GM18858 (cell line): ENCODE data around the gene ZNF341.
"Not testable (repeated sequence)": the region's sequence is repeated elsewhere in the genome, so short reads cannot be mapped to it uniquely, and the experiment has no call there.

Experiments used
- ATAC-seq: cut with Tn5 transposase; IDR thresholded peaks from one replicate; pipeline ENCODE4 v1.9.1; 2021; ENCODE audit not compliant: unreplicated experiment

ZNF341 gene

DNA sequence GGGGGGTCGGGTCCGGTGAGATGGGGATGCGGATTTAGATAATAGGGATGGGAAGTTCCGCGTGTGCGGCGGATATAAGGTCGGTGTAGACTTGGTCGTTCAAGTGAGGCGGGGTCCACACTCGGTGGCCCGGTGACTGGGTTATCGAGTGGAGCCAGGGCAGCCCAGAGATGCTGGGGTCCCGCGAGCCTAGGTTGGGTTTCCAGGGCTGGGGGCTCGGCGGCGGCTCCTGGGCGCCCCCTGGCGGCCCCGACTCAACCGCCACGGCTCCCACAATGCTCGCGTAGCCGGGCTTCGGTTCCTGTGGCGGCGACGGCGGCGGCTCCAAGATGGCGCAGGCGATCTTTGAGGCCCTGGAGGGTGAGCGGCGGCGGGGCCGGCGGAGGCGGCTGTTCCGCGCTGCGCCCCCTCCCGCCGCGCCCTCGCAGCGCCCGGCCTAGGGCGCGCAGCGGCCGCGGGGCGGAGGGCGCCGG, at the start of gene ZNF341:
ZNF341 (plus strand) TSS at position 304 of the 473 bp plus-strand sequence; CDS start at position 330, 26 bp downstream.
- peak; percentile 49 for ATAC-seq

DNA sequence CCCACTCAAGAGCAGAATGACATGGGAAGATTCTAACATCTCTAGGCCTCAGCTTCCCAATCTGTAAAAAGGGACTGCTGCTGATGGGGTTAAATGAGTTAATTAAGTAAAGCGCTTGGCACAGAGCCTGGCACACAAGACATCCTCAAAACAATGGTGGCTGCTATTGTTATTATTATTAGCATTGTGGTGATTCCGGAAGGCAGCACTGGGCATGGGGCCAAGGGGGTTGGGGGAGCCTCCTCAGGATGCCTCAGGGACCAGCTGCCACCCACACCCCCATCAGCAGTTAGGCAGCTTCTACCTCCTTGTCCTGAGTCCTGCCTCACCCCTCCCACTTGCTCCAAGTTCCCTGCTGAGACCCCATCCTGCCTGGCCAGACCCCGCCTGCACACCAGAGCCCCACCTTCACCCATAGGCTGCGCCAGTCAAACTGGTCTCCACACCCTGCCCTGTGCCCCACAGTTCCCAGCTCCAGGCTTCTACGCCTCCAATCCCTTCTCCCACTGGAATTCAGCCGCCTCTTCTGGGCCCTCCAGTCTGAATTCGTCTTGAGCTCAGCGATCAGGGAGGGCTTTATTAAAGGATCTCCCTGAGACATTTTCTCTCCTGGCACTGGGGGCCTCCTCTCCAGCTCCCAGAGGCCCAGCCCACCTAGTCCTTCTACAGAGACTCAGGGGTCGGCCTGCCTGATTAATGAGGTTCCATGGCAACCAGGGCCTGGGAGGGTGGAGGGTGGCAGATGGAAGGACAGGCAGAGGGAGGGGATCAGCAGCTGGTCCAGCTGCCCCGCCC, 47.1 kb upstream of the ZNF341 start:
- no peak for ATAC-seq

DNA sequence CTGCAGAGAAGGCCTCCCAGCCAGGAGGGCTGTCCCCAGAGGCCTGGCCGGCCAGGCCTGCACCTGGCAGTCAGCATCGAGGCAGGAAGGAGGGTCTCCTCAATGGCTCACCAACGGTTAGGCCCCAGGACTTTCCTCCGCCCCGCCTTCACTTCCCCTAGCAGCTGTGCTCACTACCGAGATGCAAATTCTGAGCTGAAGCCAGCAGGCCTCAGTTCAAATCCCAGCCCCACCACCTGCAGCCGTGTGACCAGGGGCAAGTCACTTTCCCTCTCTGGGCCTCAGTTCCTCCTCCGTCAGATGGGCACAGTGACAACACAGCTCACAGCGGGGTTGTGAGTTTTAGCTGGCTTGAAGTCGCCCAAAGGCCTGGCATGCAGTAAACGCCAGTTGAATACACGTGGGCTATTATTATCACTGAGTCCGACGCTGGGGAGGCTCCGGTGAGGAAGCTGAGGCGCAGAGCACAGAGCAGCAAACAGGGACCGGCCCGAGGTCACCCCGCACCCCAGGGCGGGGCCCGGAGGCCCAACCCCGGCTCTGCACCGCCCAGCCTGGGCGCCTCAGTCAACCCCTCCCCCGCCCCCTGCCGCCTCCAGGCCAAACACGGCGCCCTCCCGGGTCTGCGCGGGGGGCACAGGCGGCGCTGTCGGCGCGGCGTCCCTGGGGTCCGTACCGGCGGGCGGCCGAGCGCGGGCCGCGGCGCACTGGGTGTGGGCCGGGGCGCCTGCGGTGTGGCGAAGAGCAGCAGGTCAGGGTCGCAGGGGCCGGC, 46.3 kb upstream of the ZNF341 start:
- ATAC-seq: peak; percentile 26

DNA sequence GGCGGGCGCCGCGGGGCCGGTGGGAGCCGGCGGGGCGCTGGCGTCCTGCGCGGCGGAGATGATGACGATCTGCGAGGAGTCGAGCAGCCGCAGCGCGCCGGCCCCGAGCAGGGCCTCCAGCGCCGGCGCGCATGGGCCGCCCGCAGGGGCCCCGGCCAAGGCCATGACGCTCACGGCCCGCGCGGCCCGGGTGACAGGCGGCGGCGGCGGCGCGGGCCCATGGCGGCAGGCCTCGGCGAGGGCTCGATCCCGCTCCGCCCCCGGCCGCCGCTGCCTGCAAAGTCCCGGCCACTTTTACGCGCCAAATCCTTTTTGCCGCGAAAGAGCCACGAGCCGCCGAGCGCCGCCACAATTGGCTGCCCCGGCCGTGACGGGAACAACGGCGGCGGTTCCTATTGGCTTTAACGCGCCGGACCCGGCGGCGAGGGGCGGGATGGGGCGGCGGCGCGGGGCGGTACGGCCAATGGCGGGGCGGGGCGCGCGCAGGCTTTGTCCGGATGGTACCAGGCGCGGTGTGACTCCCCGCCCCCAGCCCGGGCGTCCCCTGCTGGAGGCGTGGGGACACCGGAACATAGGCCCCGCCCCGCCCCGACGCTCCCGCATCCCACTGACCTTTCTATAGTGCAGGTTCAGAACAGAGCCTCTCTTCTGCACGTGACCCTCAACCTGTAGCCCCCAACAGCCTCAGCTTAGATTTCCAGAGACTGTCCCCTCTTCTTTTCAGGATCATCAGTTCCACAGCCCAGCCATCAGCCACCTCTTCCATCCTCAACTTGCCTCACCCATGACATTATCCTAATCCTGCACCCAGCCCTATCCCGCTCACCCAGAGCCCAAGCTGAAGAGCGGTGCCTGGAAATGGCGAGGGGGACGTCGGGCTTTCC, 45.5 kb upstream of the ZNF341 start, which contains the start of gene E2F1:
E2F1 (minus strand) TSS at position 286 of the 884 bp plus-strand sequence; CDS start at position 165, 121 bp downstream.
- peak; percentile 57 for ATAC-seq

DNA sequence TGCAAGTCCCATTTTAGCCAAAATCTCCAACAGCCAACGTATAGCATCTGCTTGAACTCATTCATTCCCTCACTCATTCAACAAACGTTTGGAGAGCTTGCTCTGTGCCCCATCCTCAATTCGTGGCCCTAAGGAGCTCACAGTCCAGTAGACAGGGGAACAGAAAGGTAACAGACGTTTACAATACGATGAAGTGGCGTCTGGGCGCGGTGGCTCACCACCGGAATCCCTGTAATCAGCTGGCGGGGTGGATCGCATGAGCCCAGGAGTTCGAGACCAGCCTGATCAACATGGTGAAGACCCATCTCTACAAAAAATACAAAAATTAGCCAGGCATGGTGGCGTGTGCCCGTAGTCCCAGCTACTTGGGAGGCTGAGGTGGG, 44.8 kb upstream of the ZNF341 start:
- ATAC-seq: no peak

DNA sequence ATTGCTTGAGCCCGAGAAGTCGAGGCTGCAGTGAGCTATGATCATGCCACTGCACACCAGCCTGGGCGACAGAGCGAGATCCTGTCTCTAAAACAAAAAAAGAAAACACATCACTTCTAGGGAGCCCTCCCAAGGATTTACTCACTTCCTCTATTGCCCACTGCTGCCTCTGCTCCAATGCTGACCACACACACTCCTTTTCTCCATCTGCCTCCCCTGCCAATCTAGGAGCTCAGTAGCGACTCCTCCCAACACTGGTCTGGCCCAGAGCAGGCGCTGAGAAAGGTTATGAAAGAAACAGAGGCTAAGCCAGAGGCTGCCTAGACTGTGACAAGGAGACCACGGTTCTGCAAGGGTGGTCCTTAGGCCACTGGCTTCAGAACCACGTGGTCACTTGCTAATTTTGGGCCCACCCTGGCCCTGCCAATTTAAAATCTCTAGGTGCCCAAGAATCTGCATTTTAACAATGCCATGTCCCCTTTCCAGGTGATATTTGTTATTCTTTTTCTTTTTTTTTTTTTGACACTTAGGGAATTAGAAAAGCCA, 44.4 kb upstream of the ZNF341 start:
- no peak for ATAC-seq

DNA sequence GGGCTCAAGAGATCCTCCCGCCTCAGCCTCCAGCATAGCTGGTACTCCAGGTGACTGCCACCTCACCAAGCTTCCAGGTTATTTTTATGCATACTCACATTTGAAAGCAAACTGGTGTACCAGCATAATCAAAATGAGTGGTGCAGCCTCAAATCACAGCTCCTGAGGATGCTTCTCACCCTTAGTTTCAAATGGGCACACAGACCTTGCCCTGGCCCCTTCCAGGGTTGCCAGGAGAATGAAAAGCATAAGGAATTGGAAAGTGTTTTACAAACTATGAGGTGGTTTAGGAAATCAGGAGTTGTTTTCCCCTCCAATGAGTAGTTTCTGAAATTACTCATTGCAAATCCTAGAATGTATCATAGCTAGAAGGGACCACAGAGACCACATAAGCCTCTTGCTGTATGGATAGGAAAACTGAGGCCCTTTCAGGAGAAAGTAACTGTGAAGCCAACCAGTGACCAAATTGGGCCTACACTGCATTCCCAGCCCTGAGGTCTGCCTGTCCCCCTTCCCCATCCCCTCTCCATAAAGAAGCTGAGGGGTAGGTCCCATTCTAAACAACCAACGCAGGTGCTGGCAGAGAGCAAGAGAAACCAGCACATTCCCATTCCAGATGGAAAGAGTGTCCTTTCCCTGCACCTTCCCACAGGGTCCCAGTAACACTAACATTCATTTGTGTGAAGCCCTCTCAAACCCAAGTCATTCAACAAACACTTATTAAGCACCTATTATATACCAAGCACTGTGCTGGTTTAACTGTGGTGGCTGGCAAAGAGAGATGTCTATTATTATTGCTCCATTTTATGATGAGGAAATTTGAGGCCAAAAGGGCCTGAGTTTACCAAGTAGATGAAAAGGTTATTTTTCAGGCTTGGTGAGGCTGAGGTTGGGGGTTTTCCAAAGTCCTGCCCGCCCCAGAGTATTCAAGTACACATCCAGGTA, 43.5 kb upstream of the ZNF341 start:
- ATAC-seq: no peak

DNA sequence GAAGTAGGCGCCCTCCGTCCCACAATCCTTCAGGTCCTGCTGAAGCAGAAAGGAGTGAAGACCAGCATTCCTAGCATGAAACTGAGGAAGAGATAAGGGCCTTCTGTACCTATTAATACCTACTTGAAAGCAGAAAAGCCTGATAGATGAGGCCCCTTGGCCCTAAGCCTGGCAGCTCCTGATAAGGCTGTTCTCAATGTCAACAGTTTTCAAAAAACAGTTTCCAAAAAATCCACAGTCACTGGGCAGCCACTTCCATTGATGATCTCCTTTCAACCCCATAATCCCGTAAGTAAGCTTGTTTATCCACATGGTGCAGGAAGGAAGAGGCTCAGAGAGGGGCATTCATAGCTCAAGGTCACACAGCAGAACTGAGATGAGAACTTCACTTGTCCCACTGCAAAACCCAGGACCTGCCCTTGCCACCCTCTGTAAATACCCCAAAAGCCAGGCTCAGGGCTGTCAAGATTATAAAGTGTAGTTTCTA, 42.8 kb upstream of the ZNF341 start:
- ATAC-seq: no peak

DNA sequence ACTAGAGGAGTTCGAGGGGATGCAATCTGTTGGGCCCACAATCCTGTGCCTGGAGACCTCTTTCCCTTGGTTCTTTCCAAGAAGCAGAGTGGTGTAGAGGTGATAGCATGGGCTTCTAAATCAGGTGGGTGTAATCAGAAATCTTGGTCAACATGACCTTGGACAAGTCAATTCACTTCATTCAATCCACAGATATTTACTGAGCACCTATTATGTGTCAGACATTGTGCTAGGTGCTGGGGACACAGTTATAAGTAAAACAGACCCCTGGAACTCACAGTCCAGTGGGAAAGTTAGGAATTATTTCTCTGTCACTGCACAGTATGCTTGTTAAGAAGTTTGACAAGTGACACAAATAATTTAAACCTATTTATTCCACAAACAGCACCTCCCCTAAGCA, 42.3 kb upstream of the ZNF341 start:
- ATAC-seq: no peak

DNA sequence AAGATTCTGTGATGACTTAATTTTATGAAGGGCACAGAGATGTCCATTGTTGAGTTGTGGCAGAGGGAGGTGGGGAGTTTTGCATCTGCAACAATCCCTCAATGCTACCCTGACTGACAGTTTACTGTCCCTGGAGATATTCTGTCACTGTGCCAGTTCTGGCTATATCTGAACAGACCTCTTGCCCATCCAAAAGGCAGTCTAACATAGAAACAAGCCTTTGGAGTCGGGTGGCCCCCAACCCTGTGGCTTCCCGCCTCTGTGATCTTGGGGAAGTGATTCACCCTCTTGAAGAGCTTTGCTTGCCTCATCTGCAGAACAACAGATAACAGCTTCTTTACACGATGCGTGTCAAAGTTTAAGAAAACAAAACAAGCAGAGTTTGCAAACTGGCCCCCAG, 41.8 kb upstream of the ZNF341 start:
- no peak for ATAC-seq

DNA sequence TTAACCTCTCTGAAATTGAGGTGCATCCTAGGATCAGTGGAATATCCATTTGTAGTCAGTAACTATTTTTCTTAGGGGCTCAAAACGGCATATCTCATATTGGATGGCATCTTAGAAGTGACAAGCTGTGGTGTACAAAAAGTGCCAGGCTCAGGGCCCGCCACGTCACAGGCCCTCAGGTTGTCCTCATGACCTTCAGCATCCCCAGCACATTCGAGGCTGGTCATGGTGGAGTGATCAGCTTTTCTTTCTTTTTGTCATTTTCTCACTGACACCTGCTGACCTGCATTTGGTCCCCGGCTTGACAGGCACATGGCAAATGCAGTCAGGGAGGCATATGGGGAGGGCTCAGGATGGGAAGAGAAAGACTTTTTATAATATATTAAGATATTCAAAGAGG, 38.5 kb upstream of the ZNF341 start:
- no peak for ATAC-seq

DNA sequence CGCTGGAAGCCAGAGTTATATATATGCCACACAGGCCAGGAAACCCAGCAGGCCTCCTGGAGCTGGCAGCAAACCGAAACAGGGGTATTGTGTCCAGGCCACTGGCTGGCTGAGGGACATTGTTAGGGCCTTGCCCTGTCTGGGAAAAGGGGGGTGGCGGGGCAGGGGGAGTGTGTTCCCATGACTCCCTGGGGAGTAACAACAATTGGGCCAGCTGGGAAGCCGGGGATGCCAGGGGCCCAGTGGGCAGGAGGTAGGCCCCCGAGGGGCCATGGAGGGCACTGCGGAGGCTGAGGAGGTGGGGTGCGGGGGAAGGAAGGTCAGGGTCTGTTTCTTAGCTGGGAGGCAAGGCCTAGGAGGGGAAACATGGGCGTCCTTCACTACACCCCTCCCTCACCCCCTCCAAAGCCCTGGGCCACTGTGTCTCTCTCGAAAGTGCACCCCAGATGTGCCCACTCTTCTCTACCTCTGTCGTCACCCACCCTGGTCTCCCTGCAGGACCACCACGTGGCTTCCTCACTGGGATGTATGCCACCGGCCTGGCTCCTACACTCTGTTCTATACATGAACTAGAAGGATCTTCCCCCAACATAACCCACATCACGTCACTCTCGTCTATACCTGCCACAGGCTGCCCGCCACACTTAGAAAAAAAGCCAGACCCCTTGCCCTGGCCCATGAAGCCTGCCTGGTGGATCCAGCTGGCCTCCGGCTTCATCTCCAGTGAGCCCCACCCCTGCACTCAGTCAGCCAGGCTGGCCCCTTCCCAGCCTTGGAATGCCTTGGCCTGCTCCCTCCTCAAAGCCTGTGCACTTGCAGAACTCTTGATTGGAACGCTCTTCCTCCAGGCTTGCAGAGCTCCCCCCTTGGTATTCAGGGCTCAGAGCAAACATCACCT, 37.8 kb upstream of the ZNF341 start:
- ATAC-seq: no peak

DNA sequence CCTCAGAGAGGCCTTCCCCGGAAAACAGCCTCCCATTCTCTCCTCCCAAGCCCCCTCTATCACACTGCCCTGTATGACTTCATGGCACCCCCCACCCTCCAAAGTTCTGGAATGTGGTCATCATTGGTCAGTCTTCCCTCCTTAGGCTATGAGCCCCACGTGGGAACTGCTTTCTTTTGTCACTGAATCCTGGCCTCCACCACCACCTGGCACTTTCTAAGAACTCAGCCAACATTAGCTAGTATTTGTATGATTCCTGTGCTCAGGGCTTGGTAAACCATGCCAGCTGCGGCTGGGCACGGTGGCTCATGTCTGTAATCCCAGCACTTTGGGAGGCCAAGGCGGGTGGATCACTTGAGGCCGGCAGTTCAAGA, 37.2 kb upstream of the ZNF341 start:
- no peak for ATAC-seq

DNA sequence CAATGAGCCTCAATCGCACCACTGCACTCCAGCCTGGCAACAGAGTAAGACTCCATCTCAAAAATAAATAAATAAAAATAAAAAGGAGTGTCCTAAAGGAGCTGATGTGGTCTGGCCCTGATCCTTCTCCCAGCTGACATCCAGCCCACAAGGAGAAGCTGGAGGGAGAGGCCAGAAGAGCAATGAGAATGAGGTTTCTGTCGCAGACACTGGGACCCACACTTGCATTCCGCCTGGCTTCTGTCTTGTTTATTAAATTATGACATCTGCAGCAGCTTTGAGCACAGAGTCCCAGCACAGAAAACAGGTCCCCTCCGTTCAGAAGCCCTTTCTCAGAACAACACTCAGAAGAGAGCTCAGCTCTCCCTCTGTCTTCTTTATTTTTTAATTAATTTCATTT, 35.3 kb upstream of the ZNF341 start:
- ATAC-seq: no peak

DNA sequence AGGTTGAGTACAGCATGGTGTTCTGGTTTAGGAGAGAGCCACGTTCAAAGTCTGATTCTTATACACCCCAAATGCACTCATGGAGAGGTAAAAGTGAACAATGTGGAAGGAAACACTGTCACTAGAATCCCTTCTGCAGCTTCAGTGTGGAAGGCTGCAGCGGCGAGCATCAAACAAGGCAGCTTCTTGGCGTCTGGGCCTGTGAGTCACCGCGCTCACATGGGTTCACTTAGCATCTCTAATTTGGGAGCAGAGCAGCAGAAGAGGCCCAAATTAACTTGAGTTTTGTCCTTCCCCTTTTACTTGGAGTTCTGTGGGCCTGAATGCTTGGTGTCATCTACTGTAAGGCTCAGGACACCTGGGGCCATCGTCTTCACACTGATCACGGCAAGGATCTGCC, 34.7 kb upstream of the ZNF341 start:
- ATAC-seq: no peak

DNA sequence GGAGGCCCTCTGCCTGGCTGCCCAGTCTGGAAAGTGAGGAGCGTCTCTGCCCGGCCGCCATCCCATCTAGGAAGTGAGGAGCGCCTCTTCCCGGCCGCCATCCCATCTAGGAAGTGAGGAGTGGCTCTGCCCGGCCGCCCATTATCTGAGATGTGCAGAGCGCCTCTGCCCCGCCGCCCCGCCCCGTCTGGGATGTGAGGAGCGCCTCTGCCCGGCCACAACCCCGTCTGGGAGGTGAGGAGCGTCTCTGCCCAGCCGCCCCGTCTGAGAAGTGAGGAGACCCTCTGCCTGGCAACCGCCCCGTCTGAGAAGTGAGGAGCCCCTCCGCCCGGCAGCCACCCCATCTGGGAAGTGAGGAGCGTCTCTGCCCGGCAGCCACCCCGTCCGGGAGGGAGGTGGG, 32.8 kb upstream of the ZNF341 start:
- not testable (repeated sequence) for ATAC-seq

DNA sequence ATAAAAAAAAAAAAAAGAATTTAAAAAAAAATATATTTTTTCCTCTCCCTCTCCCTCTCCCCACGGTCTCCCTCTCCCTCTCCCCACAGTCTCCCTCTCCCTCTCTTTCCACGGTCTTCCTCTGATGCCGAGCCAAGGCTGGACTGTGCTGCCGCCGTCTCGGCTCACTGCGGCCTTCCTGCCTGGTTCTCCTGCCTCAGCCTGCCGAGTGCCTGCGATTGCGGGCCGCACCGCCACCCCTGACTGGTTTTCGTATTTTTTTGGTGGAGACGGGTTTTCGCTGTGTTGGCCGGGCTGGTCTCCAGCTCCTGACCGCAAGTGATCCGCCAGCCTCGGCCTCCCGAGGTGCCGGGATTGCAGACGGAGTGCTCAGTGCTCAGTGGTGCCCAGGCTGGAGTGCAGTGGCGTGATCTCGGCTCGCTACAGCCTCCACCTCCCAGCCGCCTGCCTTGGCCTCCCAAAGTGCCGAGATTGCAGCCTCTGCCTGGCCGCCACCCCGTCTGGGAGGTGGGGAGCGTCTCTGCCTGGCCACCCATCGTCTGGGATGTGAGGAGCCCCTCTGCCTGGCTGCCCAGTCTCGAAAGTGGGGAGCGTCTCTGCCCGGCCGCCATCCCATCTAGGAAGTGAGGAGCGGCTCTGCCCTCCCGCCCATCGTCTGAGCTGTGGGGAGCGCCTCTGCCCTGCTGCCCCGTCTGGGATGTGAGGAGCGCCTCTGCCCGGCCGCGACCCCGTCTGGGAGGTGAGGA, 30.9 kb upstream of the ZNF341 start:
- not testable (repeated sequence) for ATAC-seq
